ENCODE data around the gene DUSP18. TPM values are rescaled to one million over a fixed set of nuclear protein-coding genes. Genes with fewer than 3 reads are reported as not detected.

DUSP18 gene
- polyA plus RNA-seq, 1 of the 3 experiments (the other 2 are of a cell fraction), result 11.7 TPM

GRCh38 chr22:30697975-30698374, 30.3 kb upstream of the DUSP18 start:
- Histone ChIP-seq H3K4me1 (ENCODE audit: control insufficient read depth in 1 of 2, insufficient read depth in 2 of 2, low read depth in 1 of 2, low read length in 1 of 2) (peaks cover 7 to 19% of the 10 kb centered on the region in 2 experiments; a peak in 3 of 4 replicates), H3K79me2 (ENCODE audit: insufficient read depth) (no peaks in the 10 kb centered on the region), H3K4me3 (ENCODE audit: low read depth in 2 of 2, low read length in 1 of 2) (no peak overlapping the region), H3K36me3 (replicated peaks in 1 of 2; ENCODE audit: control insufficient read depth in 1 of 2, insufficient read depth in 2 of 2, low read length in 1 of 2) (no peaks in the 10 kb centered on the region), H4K20me1 (ENCODE audit: insufficient read depth) (no peaks in the 10 kb centered on the region), H3K27me3 (ENCODE audit: insufficient read depth) (no peaks in the 10 kb centered on the region), H2AFZ (ENCODE audit: low read depth) (no peak overlapping the region), H3K9ac (no peak overlapping the region), H3F3A (replicated peaks; ENCODE audit: insufficient read depth) (peaks cover 14% of the 10 kb centered on the region), H3K27ac (ENCODE audit: low read depth in 2 of 2, low read length in 1 of 2) (no peak overlapping the region), H3K4me2 (no peak overlapping the region), H3K9me2 (no peaks in the 10 kb centered on the region), H3K9me3 (no peaks in the 10 kb centered on the region)
- WGBS (ENCODE audit: low lambda C conversion rate), result 98% methylated on average over 7 of the region's 7 CpGs
- CTCF ChIA-PET, result interaction anchor here (1.0 kb wide), 1 partner anchor 63 kb away, joined by 3 read pairs; no protein-coding TSS in a partner anchor
- no peak for DNase-seq
- TF ChIP-seq TCF12 (IDR thresholded peaks at IDR 0.05) (no peak), FOSL2 (IDR thresholded peaks at IDR 0.05; ENCODE audit: borderline replicate concordance, low read depth) (no peak), ELF1 (IDR thresholded peaks at IDR 0.05) (no peak), FOXJ3 (CRISPR knock-in tag; IDR thresholded peaks at IDR 0.05) (no peak)
- POLR2A ChIA-PET, result no interaction called here

- TF ChIP-seq GABPA (IDR thresholded peaks at IDR 0.05; ENCODE audit: low read depth), result no peak
- TF ChIP-seq MAX (IDR thresholded peaks at IDR 0.05; ENCODE audit: low read depth), result no peak
- no peak for TF ChIP-seq ZBTB33 (IDR thresholded peaks at IDR 0.05; ENCODE audit: borderline replicate concordance, low read depth)
- TF ChIP-seq RCOR1 (IDR thresholded peaks at IDR 0.05; ENCODE audit: low read length), result no peak
- no peak for TF ChIP-seq NFIC (IDR thresholded peaks at IDR 0.05; ENCODE audit: borderline replicate concordance)
- TF ChIP-seq YY1 (IDR thresholded peaks at IDR 0.05; ENCODE audit: low read depth), result no peak
- TF ChIP-seq RAD21 (IDR thresholded peaks at IDR 0.05; ENCODE audit: low read length), result no peak
- no peak for TF ChIP-seq REST (IDR thresholded peaks at IDR 0.05; ENCODE audit: low read depth, low read length)
- TF ChIP-seq MXI1 (IDR thresholded peaks at IDR 0.05; ENCODE audit: low read depth, low read length), result no peak
- TF ChIP-seq TCF12 (IDR thresholded peaks at IDR 0.05), result no peak
- TF ChIP-seq FOXJ3 (CRISPR knock-in tag; IDR thresholded peaks at IDR 0.05), result no peak
- no peak for TF ChIP-seq FOSL2 (IDR thresholded peaks at IDR 0.05; ENCODE audit: borderline replicate concordance, low read depth)
- TF ChIP-seq PBX3 (IDR thresholded peaks at IDR 0.05), result no peak
- no peak for TF ChIP-seq SIN3A (IDR thresholded peaks at IDR 0.05; ENCODE audit: borderline replicate concordance, low read depth, low read length)
- no peak for TF ChIP-seq RFX5 (IDR thresholded peaks at IDR 0.05; ENCODE audit: low read length)
- no peak for TF ChIP-seq RXRA (IDR thresholded peaks at IDR 0.05; ENCODE audit: borderline replicate concordance, low read depth)
- no peak for TF ChIP-seq USF1 (IDR thresholded peaks at IDR 0.05; ENCODE audit: borderline replicate concordance, low read depth)
- Histone ChIP-seq H3K4me2 (peak overlapping the region; percentile 91; the same call in 1 of the 2 replicates), H3K4me1 (ENCODE audit: control insufficient read depth in 1 of 2, insufficient read depth in 2 of 2, low read depth in 1 of 2, low read length in 1 of 2) (peaks cover 0 to 19% of the 10 kb centered on the region in 2 experiments; a peak in 2 of 4 replicates), H4K20me1 (ENCODE audit: insufficient read depth) (no peaks in the 10 kb centered on the region), H3F3A (replicated peaks; ENCODE audit: insufficient read depth) (peaks cover 10% of the 10 kb centered on the region), H3K27me3 (ENCODE audit: insufficient read depth) (no peaks in the 10 kb centered on the region), H3K9ac (no peak overlapping the region), H3K79me2 (ENCODE audit: insufficient read depth) (no peaks in the 10 kb centered on the region), H3K27ac (ENCODE audit: low read depth in 2 of 2, low read length in 1 of 2) (no peak overlapping the region), H3K4me3 (ENCODE audit: low read depth in 2 of 2, low read length in 1 of 2) (peak overlapping the region in 1 of 2 experiments; percentile 64; a peak in 1 of 4 replicates), H3K9me2 (no peaks in the 10 kb centered on the region), H3K36me3 (replicated peaks in 1 of 2; ENCODE audit: control insufficient read depth in 1 of 2, insufficient read depth in 2 of 2, low read length in 1 of 2) (no peaks in the 10 kb centered on the region), H2AFZ (ENCODE audit: low read depth) (no peak overlapping the region), H3K9me3 (no peaks in the 10 kb centered on the region)
- POLR2A ChIA-PET, result interaction anchor here (1.9 kb wide), 1 partner anchor 62 kb away, joined by 7 read pairs; no protein-coding TSS in a partner anchor
- WGBS (ENCODE audit: low lambda C conversion rate), result 96% methylated on average over 7 of the region's 7 CpGs
- CTCF ChIA-PET, result interaction anchor here (0.9 to 5.6 kb wide), 4 partner anchors 9 to 61 kb away, joined by 3 to 31 read pairs (median 13); partner anchors contain the start of genes DUSP18 and SLC35E4
- no peak for DNase-seq
These were observed 28.4 kb upstream of the DUSP18 start for GRCh38 chr22:30695871-30696655.
